Muscle of arm (tissue), 14 donors: Measurements from ENCODE around the gene KCND3. TPM values are rescaled to one million over a fixed set of nuclear protein-coding genes. Genes with fewer than 3 reads are reported as not detected.

Experiments
- DNase-seq: peaks from one replicate; pipeline ENCODE4 v3.0.0-alpha.2; 2013
- long read RNA-seq, 11 donors: transcript quantifications; one replicate each; lab custom pipeline, GENCODE V29; 2026
- polyA plus RNA-seq, 12 donors: library from polyadenylated mRNA; unstranded; fragments of 120-200 nt; gene quantifications; one replicate each; pipeline ENCODE4 v1.2.1, GENCODE V29; 2013; ENCODE audit not compliant: insufficient read length in 12 of 12

The KCND3 gene
- 1 to 10 TPM in 10 of 12 donors, under 1 TPM in 1, not detected in 1; 0.77 to 4.4 (median 1.8) TPM for polyA plus RNA-seq
- long read RNA-seq, donor 1, partial matches to known transcripts, result 5 of 5 reads
- long read RNA-seq, donor 1, other reads (novel, unspliced or antisense), result 0 of 5 reads
- long read RNA-seq, donor 2, result 0 reads
- long read RNA-seq, donor 3, result 0 reads
- long read RNA-seq, donor 4, result 0 reads
- long read RNA-seq, donor 5, result 0 reads
- long read RNA-seq, donor 6, result 0 reads
- long read RNA-seq, donor 7, result 0 reads
- long read RNA-seq, donor 8, result 0 reads
- long read RNA-seq, donor 9, result 0 reads
- long read RNA-seq, donor 10, result 0 reads
- long read RNA-seq, donor 11, result 0 reads

DNA sequence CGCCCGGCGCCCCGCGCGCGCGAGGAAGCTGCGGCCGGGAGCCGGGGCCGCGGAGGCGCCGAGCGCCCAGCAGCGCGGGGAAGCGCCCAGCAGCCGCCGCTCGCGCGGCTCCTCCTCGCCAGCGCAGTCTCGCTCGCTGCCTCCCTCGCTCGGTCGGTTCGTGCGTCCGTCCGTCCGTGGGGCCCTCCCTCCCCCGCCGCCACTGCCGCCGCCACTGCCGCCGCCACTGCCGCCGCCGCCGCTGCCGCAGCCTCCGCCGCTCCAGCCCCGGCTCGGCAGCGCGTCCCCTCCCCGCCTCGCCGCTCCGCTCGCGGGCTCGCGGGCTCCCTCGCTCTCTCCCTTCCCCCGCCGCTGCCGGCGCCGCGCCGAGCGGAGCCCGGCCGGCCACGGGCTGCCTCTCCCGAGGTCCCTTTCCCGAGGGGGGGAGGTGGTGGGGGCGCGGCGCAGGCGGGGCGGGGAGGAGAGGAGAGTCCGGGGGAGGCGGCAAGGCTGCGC lies at the start of gene KCND3:
Gene KCND3 (minus strand): TSS at position 138 of the 495 bp plus-strand sequence.
- DNase-seq, result no peak

DNA sequence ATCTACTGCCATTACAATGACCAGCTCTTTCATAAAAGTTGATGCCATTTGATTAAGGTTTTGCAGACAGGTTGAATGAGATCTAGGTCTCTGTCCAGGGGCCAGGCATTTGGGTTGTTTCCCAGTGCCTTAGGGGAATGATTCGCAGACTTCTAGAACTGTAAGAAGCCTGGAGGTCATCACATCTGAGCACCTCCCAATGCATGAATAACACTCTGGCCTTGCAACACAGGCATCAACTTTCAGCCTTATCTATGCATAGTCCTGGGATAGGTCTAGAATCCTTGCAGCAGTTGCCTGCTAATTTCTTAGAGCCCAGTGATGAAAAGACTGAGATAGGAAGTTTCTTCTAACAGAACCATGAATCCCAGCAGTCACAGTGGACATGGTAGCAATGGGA lies 44.8 kb upstream of the KCND3 start:
- DNase-seq, result no peak

DNA sequence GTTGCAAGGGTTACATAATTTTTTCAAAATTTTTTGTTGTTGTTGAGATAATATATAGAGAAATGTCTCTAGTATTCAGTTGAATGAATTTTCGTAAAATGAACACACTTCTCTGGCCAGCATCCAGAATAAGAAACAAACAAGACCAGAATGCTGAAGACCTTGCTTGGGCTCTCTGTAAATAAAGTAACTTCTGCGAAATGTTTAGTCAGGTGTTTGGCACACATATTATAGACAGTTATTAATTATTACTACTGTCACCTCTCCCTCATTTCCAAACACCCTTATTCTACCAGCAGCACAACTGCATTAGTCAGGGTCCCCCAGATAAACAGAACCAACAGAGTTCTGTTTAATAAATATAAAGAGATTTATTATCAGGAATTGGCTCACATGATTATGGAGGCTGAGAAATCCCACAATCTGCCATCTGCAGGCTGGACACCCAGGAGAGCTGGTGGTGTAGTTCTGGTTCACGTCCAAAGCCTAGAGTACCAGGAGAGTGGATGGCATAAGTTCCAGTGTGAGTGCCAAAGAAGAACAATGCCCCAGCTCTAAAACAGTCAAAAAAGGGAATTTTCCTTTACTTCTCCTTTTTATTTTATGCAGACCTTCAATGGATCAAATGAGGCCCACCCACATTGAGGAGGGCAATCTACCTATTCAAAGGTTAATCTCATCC lies 44.1 kb upstream of the KCND3 start:
- DNase-seq, result no peak

DNA sequence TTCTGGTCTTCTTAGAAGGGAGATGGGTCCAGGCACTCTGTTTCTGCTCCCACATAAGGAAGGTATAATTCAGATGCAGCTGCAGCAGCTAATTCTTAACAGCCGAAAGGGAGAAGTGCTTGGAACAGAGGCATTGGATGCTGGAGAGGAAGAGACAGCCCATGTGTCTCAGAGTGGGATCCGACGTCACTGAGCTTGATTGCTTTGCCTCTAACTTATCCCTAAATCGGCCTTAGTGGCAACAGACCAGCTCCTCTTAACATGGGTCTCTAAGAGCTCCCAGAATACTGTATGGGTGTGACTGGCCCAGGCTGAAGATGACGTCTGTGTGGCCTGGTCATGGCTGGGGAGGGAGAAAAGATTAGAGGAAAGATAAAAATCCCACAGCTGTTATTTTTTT lies 40.7 kb upstream of the KCND3 start:
- DNase-seq, result peak; percentile 14

DNA sequence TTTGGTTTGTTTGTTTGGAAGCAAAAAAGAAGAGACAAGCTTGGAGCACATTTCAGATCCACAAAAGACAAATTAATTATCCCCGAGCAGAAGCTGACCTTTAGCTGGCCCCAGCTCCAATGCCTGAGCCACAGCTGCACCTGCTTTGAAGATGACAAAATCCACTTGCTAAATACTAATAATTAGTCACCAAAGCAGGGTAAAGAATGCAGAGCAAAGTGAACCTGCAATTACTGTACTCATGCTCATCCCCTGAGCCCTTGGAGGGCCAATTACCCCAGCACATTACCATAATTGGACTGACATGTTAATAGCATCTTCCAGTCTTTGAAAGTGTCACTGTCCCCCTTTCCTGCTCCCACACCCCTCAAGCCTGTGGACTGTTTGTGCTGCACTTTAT lies 38.2 kb upstream of the KCND3 start:
- no peak for DNase-seq

DNA sequence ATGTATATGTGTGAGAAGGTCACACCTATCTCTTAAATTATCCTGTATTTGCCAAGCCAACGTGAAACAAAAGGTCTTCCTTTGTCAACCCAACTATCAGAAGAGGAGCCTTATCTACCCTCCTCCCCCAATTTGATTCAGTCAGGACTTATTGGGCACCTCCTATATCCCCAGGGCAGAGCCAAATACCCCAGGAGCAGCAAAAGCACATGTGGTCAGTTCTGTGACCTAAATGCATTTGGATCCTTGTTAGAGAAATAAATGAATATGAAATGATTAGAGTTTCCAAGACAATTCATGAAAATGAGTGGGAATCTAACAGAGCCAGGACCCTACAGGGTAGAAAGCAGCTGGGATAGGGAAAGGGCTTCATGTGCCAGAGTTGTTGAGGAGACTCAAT lies 37.0 kb upstream of the KCND3 start:
- no peak for DNase-seq

DNA sequence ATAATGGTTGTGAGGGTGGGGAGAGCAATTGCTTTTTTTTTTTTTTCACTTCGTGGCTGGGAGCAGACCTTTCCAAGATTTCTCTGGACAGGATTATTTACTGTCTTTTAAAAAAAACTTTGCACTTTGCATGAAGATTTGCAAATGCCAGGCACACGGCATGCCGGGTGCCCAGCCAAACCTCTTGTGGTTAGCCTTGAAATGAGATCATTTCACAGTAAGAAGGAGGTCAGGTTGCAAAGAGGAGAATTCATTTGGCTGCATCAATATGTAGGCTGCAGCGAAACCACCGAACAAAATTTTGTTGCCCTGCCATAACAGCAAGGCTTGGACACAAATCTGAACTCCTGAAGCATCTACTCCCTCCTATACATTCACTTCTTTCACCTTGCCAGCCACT lies 36.5 kb upstream of the KCND3 start:
- DNase-seq, result no peak

DNA sequence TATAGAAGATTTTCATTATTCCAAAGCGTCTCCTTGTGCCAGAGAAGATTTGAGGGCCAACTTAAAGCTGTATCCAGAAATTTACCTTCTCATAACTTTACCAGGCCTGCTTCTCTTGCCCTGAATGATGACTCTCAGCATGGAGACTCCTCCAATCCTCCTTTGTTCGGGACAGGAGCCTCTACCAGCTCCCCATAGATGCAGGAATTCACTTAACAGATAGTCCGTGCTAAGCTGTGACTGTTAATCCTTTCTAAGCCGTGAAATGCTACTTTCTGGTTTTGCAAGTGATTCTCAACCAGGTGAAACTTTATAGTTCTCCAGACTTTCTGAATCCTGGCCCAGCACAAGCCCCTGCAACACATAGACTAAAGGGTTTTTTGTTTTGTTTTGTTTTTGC lies 31.8 kb upstream of the KCND3 start:
- DNase-seq, result no peak

DNA sequence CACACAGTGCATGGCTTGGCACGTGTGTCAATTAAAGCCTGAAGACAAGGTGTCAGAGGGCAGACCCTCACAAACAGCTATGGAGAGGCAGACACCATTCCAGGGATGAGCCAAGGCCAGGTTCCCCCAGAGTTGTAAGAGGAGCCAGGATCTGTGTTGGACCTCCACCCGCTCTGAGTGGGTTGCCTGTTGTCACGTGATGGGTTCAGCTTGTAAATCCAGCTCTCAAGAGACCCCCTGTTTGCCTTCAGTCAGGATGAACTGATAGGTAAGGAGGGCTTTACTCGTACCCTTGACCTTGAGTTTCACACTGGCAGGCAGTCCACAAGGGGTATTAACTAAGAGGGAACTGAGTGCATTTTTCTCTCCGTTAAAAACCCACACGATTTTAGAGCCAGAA lies 27.7 kb upstream of the KCND3 start:
- DNase-seq, result no peak

DNA sequence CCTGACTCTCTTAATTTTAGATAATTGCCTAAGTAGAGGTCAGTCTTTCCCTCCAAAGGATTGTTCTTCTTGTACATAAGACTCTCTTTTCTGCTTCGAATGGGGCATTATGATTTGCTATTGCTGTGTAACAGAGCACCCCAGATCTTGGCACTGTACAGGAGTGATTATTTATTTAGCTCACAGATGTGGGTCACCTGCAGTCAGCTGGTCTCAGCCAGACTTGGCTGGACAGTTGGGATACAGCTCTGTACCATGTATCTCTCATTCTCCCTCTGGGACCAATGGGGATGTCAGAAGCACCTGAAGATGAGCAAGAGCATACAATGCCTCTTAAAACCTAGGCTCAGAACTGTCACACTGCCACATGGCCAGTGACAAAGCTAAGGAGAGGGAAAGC lies 23.4 kb upstream of the KCND3 start:
- DNase-seq, result no peak

DNA sequence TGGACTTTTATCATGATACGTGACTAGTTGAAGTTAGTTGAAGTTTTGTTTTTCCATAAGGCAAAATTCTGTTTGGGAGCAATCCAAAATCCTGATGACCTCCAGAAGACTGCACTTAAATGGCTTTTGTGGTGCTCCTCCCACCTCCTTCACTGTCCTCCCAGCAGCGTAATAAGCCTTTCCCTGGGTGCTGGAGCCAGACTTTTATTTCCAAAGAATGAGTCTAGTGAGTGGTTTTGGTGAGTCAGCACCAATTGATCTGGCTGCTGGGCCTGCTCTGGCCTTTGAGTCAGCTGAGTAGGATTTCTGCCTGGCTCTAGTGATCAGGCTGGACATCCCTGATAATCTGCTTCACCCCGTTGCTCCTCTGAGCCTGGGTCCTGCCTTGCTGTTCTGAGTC lies 21.7 kb upstream of the KCND3 start:
- no peak for DNase-seq

DNA sequence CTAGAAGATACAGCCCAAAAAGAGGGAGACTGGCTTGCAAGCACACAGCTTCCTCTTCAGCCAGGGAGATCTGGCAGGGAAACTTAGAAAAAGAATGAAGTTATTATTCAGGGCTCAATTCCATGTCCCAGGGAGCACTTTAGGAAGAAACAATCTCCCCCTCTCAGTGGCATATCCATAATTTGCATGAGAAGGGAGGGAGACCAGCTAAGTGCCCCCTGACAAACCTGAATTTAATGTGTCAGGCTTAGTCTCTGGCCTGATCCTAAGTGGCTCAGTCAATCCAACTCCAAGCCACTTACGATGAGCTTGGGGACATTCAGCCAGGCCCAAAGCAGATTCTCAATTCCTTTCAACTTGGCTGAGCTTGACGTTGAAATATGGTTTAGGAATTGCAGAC lies 17.7 kb upstream of the KCND3 start:
- DNase-seq, result no peak

DNA sequence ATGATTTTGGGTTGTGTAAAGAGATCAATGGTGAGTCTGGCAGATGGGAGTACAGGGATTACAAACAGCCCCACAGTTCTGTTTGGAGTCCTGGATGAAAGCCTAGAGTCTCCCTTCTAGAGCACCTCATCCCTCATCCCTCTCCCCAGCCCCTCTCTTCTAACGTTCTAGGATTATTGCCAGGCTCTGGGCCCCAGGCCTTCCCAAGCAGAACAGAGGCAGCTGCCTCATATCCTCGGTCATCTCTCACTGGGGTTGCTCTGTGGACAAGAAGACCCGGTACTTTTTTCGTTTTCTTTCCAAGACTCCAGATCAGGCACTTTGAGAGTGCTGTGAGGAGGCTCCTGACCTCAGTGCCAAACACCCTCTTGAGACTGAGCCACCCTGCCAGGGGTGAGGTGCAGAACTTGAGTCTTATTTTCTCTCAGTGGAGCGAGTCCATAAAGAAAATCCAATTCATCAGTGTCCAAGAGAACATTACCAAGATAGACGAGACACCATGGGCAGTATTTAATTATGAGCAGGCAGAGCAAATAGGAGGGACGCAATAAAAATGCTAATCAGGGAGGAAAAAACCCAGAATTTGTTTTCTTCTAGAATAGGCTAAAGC lies 17.1 kb upstream of the KCND3 start:
- DNase-seq, result no peak

DNA sequence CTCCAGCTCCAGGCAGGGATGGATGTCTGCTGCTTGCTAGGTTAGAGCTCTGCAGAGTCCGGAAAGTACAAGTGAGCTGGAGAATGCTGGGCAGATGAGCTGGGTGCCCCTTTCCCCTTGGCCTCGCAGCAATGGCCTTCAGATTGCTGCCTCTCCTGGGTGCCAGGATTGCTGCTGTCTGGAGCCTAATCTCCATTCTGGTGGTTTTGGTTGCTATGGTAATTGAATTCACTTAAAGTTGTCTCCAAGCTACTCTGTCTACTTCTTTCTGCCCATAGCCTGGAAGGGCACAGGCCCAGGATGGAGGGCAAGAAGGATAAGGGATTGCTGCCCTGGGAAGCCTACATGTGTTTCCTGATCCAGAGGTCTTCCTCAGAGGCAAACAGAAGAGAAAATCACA lies 14.6 kb upstream of the KCND3 start:
- DNase-seq, result no peak

DNA sequence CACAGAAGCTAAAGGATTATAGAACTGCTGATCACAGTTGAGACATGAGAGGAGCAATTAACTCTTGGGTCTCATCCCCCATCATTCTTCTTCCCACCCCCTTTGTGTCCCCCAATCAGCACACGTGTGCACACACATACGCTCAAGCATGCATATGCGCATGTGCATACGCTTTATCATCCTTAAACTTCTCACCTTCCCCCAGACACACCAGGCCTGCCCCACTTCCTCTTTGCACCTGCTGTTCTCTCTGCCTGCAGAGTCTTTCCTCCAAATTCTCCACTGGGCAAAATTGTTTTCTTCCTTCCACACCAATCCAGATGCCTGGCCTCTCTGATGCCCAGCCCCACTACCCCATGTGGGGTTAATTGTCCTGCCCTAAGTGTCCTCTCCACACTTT lies 13.0 kb upstream of the KCND3 start:
- DNase-seq, result no peak

DNA sequence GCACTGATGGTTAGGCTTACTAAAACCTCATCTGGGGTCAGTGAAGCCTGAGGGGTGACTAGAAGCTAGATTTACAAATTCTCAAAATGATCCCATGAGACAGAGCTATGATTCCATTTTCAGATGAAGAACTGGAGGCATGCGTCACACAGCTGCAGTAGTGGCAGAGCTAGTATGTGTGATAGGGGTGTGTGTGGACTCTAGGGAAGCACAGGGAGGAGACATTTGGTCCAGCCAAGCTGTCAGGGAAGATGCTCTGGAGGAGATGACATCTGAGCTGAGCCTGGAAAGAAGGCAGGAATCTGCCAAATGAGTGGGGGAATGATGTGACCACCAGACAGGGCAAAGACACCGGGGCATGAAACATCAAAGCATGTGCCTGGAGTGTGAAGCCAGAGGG lies 12.0 kb upstream of the KCND3 start:
- DNase-seq, result no peak

DNA sequence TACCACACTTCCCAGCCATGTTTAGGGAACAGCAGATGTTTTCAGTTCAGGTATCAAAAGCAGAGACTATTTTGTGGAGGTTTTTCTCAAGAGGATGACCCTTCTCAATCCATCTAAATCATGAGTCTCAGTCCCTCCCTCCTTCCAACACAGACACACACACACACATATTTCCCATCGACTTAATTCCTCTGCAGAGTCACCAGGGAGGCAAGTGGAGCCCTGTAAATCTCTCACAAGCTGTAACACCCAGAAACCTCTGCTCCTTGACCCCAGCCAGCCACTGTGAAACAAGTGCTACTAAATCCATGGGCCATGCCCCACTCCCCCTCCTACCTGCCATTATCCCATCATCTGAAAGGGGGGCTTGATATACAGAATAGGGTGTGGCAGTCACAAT lies 10.6 kb upstream of the KCND3 start:
- DNase-seq, result no peak

DNA sequence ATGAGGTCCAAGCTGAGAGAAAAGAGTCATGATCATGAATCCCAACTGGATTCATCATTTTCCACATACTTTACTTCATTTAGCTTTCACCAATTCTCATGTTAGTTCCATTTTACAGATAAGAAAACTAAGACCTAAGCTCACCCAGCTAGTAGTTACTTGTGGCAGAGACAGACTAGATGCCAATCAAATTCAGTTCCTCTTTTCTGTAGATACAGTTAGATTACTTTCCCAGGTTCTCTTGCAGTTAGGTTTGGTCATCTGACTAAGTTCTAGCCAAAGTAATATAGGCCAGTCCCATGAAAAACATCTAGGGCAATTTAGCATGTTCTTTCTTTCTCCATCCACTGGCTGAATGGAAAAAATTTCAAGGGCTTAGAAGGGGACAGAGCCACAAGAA lies 8.9 kb upstream of the KCND3 start:
- no peak for DNase-seq

DNA sequence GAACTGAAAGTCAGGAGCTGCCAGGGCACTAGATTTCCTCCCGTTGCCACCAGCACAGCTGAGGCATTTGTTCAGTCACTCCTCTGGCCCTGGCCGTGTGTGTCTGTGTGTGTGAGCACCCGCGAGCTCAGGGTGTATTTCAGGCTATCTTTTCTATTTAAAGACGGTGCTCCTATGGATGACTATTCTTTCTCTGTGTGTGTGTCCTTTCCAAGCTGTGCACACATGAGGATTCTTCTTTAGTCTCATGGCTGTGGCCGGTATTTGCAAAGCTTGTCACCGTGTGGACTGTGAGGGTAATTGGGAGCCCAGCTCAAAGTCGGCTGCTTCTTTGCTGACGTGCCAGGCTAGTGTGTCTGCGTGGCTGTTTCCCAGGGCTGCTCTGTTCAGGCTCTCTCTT lies 3.0 kb upstream of the KCND3 start:
- no peak for DNase-seq

DNA sequence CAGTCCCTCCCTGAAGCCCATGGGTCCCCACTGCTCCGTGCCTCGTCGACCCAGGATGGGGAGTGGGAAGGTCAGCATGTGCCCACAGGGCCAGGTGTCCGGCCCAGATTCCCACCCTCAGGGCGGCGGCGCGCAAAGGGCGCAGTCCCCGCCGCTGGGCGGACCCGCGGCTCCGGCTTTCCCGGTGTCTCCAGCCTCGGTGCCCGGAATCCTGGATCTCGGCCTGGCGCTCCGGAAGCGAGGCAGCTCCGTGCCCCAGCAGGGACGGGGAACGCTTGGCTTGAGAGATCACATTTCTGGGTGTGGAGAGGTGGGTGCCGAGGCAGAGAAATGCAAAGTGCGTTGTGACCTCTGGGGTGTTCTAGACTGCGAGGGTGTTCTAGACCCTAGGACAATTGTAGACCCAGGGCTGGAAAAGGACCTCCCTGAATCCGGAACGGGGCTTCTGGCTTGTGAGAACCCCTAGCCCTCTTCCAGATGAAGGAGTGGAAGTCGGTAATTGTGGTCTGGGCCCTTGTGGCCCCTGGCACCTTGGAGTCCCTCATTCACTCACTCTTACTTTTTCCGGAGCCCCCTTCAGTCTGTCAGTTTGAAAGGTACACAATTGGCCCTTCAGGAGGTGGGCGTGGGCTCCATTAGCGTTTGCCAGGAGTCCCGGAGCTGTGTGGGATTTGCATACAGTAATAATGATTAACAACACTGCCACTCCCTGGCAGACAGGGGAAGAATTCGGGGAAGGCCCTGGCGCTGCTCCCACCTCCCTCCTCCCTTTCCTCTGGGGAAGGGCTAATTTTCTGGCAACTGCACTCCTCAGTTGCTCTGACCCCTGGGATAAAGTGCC lies 1.6 kb upstream of the KCND3 start:
- DNase-seq, result no peak

DNA sequence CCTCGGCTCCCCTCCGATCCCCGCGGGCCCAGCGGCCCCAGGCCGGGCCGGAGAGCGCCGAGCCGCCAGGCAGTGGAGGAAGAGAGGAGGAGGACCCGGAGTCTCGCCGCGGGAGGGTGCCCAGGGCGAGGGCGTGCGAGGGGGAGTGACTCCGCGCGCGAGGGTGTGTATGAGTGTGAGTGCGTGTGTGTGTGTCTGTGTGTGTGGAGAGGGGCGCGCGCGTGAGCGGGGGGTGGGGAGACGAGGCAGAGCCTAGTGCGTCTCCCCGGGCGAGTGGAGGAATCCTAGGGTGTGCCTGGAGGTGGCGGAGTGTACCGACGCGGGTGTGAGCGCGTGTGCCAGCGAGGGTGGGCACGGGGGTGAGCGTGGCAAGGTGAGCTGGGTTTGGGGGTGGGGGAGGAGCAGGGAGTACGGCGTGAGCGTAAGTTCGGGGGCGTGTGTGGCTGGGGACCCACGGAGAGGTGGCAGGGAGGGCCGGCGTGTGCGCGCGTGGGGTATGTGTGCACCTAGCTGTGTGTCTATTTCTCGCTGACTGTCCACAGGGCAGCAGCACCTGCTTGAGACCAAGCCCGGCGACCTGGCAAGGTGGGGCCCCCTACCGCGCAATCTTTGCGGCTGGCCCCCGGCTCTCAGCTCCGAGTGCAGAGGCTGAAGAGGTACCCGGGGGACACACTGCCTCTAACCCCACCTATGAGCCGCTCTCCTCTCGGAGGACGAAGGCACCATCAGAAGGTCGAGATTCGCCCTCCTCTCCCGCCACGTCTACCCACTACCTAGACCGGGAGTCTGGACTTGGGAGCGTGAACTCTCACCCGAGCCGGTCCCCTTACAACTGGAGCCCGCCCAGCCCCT lies 784 bp upstream of the KCND3 start:
- no peak for DNase-seq
